ENCODE results near the gene RXRG. TPM values are rescaled to one million over a fixed set of nuclear protein-coding genes. Genes with fewer than 3 reads are reported as not detected.

RXRG gene
- not detected in 2 replicates for total RNA-seq

GRCh38 chr1:165444897-165445370, at the start of gene RXRG:
TSS of gene RXRG (minus strand) at chr1:165445126. CDS start at chr1:165444893, 233 bp downstream.

GRCh38 chr1:165355977-165356811, 88.7 kb downstream of the RXRG start, which contains the start of gene LMX1A:
TSS of gene LMX1A (minus strand) at chr1:165356715. CDS start at chr1:165355559, 1,156 bp downstream.

Other genes starting within 250 kb of the RXRG start
- not detected in 2 replicates for gene LMX1A, start 88.4 kb downstream of the RXRG start, total RNA-seq
- not detected in 2 replicates for gene LRRC52, start 98.9 kb upstream of the RXRG start, total RNA-seq
- gene MGST3, start 186.1 kb upstream of the RXRG start, total RNA-seq, result 63.2 and 131 TPM in 2 replicates